WTC11 (cell line): Measurements from ENCODE around the gene CLHC1. TPM values are rescaled to one million over a fixed set of nuclear protein-coding genes. Genes with fewer than 3 reads are reported as not detected.

Source experiments
- ATAC-seq: fragments of 200-7000 bp; cut with Tn5 transposase; 2 replicates; pipeline ENCODE4 v1.10.0; 2021; ENCODE audit warnings: mild to moderate bottlenecking, moderate library complexity
- CTCF ChIA-PET: fragments of 300-600 bp; sonication (Branson Sonifier 250); formaldehyde crosslinking; loops from one replicate; lab custom pipeline; 2021; ENCODE audit warnings: antibody characterized with exemption; lab: Charles Lee
- POLR2A ChIA-PET: fragments of 350-600 bp; sonication (Branson Sonifier 250); formaldehyde crosslinking; loops from one replicate; lab custom pipeline; 2021; ENCODE audit warnings: antibody characterized with exemption; lab: Charles Lee
- DNase-seq: peaks from one replicate; pipeline ENCODE4 v3.0.0; 2021; ENCODE audit warnings: low spot score
- H3K27ac Mint-ChIP-seq: 2 replicates; pipeline ENCODE4 v1.8.0; 2021; ENCODE audit warnings: mixed read lengths
- H3K27me3 Mint-ChIP-seq: 2 replicates; pipeline ENCODE4 v1.8.0; 2021; ENCODE audit warnings: low read depth, mild to moderate bottlenecking, moderate library complexity, mixed read lengths
- H3K36me3 Mint-ChIP-seq: 2 replicates; pipeline ENCODE4 v1.8.0; 2021; ENCODE audit warnings: mixed read lengths
- H3K4me1 Mint-ChIP-seq: 2 replicates; pipeline ENCODE4 v1.8.0; 2022; ENCODE audit warnings: mixed read lengths
- H3K4me3 Mint-ChIP-seq: 2 replicates; pipeline ENCODE4 v1.8.0; 2021; ENCODE audit warnings: mild to moderate bottlenecking, moderate library complexity, mixed read lengths
- H3K9me3 Mint-ChIP-seq: 2 replicates; pipeline ENCODE4 v1.8.0; 2021; ENCODE audit warnings: mixed read lengths
- AR ChIP-seq: fragments of 250-450 bp; sonication (Bioruptor Pico); IDR thresholded peaks from 2 replicates; pipeline ENCODE4 v1.9.0; 2021; ENCODE audit warnings: mild to moderate bottlenecking
- ATF6 ChIP-seq: sonication (generic); formaldehyde crosslinking; IDR thresholded peaks from 2 replicates; pipeline ENCODE4 v1.8.1; 2023; ENCODE audit warnings: mild to moderate bottlenecking, missing genetic modification reagents
- CBFB ChIP-seq: sonication (generic); formaldehyde crosslinking; IDR thresholded peaks from 2 replicates; pipeline ENCODE4 v1.8.1; 2022; ENCODE audit warnings: mild to moderate bottlenecking, low read depth, missing genetic modification reagents
- EMX1 ChIP-seq: fragments of 250-450 bp; sonication (Bioruptor Pico); IDR thresholded peaks from 2 replicates; pipeline ENCODE4 v1.8.0; 2021; ENCODE audit warnings: mild to moderate bottlenecking
- ESRRA ChIP-seq: sonication (generic); formaldehyde crosslinking; IDR thresholded peaks from 2 replicates; pipeline ENCODE4 v1.8.1; 2022; ENCODE audit warnings: mild to moderate bottlenecking, missing genetic modification reagents, borderline replicate concordance
- FOXP1 ChIP-seq: sonication (generic); formaldehyde crosslinking; IDR thresholded peaks from 2 replicates; pipeline ENCODE4 v1.8.0; 2022; ENCODE audit warnings: missing genetic modification reagents, mild to moderate bottlenecking, moderate library complexity, borderline replicate concordance
- HMGA2 ChIP-seq: fragments of 250-450 bp; sonication (Bioruptor Pico); IDR thresholded peaks from 2 replicates; pipeline ENCODE4 v1.4.0; 2021; ENCODE audit warnings: mild to moderate bottlenecking, moderate library complexity
- JAZF1 ChIP-seq: fragments of 250-450 bp; sonication (Bioruptor Pico); IDR thresholded peaks from 2 replicates; pipeline ENCODE4 v1.9.0; 2021; ENCODE audit warnings: moderate library complexity, mild to moderate bottlenecking, inconsistent platforms
- NFE2L1 ChIP-seq: sonication (generic); formaldehyde crosslinking; IDR thresholded peaks from 2 replicates; pipeline ENCODE4 v1.8.1; 2023; ENCODE audit warnings: missing genetic modification reagents
- NFYB ChIP-seq: sonication (generic); formaldehyde crosslinking; conservative IDR thresholded peaks from 2 replicates; pipeline ENCODE4 v1.8.0; 2022; ENCODE audit warnings: low read depth, missing genetic modification reagents
- RELA ChIP-seq: sonication (generic); formaldehyde crosslinking; IDR thresholded peaks from 2 replicates; pipeline ENCODE4 v1.8.1; 2022; ENCODE audit warnings: missing genetic modification reagents, mild to moderate bottlenecking, borderline replicate concordance
- RORB ChIP-seq: fragments of 250-450 bp; sonication (Bioruptor Pico); IDR thresholded peaks from 2 replicates; pipeline ENCODE4 v1.9.0; 2021; ENCODE audit warnings: mild to moderate bottlenecking
- SP1 ChIP-seq: sonication (generic); formaldehyde crosslinking; conservative IDR thresholded peaks from 2 replicates; pipeline ENCODE4 v1.8.1; 2022; ENCODE audit warnings: missing genetic modification reagents
- TCF7 ChIP-seq: sonication (generic); formaldehyde crosslinking; IDR thresholded peaks from 2 replicates; pipeline ENCODE4 v1.8.0; 2022; ENCODE audit warnings: mild to moderate bottlenecking, low read depth, missing genetic modification reagents, moderate library complexity
- ZNF232 ChIP-seq: sonication (generic); formaldehyde crosslinking; IDR thresholded peaks from 2 replicates; pipeline ENCODE4 v1.8.0; 2022; ENCODE audit warnings: mild to moderate bottlenecking, missing genetic modification reagents
- ZNF263 ChIP-seq: sonication (generic); formaldehyde crosslinking; IDR thresholded peaks from 2 replicates; pipeline ENCODE4 v1.8.1; 2022; ENCODE audit warnings: low read depth, mild to moderate bottlenecking, moderate library complexity, missing genetic modification reagents
- ZNF281 ChIP-seq: sonication (generic); formaldehyde crosslinking; IDR thresholded peaks from 2 replicates; pipeline ENCODE4 v1.8.0; 2023; ENCODE audit warnings: mild to moderate bottlenecking, missing genetic modification reagents
- ZNF416 ChIP-seq: fragments of 250-450 bp; sonication (Bioruptor Pico); IDR thresholded peaks from 2 replicates; pipeline ENCODE4 v1.9.0; 2021; ENCODE audit warnings: mild to moderate bottlenecking, inconsistent platforms
- ZNF425 ChIP-seq: fragments of 250-450 bp; sonication (Bioruptor Pico); conservative IDR thresholded peaks from 2 replicates; pipeline ENCODE4 v1.9.0; 2021; ENCODE audit warnings: mild to moderate bottlenecking
- ZSCAN18 ChIP-seq: fragments of 250-450 bp; sonication (Bioruptor Pico); IDR thresholded peaks from 2 replicates; pipeline ENCODE4 v2.1.2; 2022; ENCODE audit warnings: mild to moderate bottlenecking, moderate library complexity
- total RNA-seq: library from RNA; stranded (reverse); gene quantifications from 3 replicates; pipeline ENCODE4 v1.2.3, GENCODE V29; 2021

Gene CLHC1
- total RNA-seq, 1 experiment from 2014 or later = 7.5 TPM

- peaks cover 45% of the 10 kb centered on the region for H3K9me3 Mint-ChIP-seq
- POLR2A ChIA-PET = no interaction called here
- TF ChIP-seq CBFB (CRISPR knock-in tag) (no peak), EMX1 (no peak), ZNF263 (CRISPR knock-in tag) (no peak), ZSCAN18 (no peak)
- H3K4me1 Mint-ChIP-seq = no peaks in the 10 kb centered on the region
- no peak for ATAC-seq
- H3K36me3 Mint-ChIP-seq = peaks cover 45% of the 10 kb centered on the region
- no peak overlapping the region for H3K27ac Mint-ChIP-seq
- CTCF ChIA-PET = no interaction called here
- no peak for DNase-seq
- H3K4me3 Mint-ChIP-seq = no peak overlapping the region
- H3K27me3 Mint-ChIP-seq = no peaks in the 10 kb centered on the region; the same call in 1 of the 2 replicates
Observed at GRCh38 chr2:55204950-55205349, 27.1 kb downstream of the CLHC1 start.

GRCh38 chr2:55204536-55204935 is 27.6 kb downstream of the CLHC1 start:
- H3K9me3 Mint-ChIP-seq = peaks cover 47% of the 10 kb centered on the region
- peaks cover 47% of the 10 kb centered on the region for H3K36me3 Mint-ChIP-seq
- DNase-seq (no peak), ATAC-seq (no peak)
- POLR2A ChIA-PET = no interaction called here
- TF ChIP-seq SP1 (CRISPR knock-in tag) (no peak), FOXP1 (CRISPR knock-in tag) (no peak), ESRRA (no peak), ZNF281 (no peak), NFYB (CRISPR knock-in tag) (no peak), ATF6 (no peak)
- CTCF ChIA-PET = no interaction called here
- no peak overlapping the region for H3K4me3 Mint-ChIP-seq
- no peaks in the 10 kb centered on the region for H3K4me1 Mint-ChIP-seq
- no peaks in the 10 kb centered on the region; the same call in 1 of the 2 replicates for H3K27me3 Mint-ChIP-seq
- H3K27ac Mint-ChIP-seq = no peak overlapping the region

- CTCF ChIA-PET = no interaction called here
- H3K36me3 Mint-ChIP-seq = peaks cover 52% of the 10 kb centered on the region
- peaks cover 49% of the 10 kb centered on the region for H3K9me3 Mint-ChIP-seq
- no peak for TF ChIP-seq ZNF425
- TF ChIP-seq TCF7 (CRISPR knock-in tag) = no peak
- no peak for TF ChIP-seq RORB
- no peak for TF ChIP-seq ZNF416 (CRISPR knock-in tag)
- no peak for TF ChIP-seq RELA
- no peak for TF ChIP-seq AR (CRISPR knock-in tag)
- no peak for TF ChIP-seq JAZF1 (CRISPR knock-in tag)
- no peak for TF ChIP-seq ZNF263 (CRISPR knock-in tag)
- TF ChIP-seq ZNF232 (CRISPR knock-in tag) = no peak
- no peak for TF ChIP-seq NFE2L1
- TF ChIP-seq HMGA2 (CRISPR knock-in tag) = no peak
Observed at GRCh38 chr2:55200416-55200815, 31.7 kb downstream of the CLHC1 start.

More at GRCh38 chr2:55200416-55200815, 31.7 kb downstream of the CLHC1 start:
- POLR2A ChIA-PET = no interaction called here
- DNase-seq (no peak), ATAC-seq (no peak)
- H3K4me3 Mint-ChIP-seq = no peak overlapping the region
- no peak overlapping the region for H3K27ac Mint-ChIP-seq
- H3K4me1 Mint-ChIP-seq = no peaks in the 10 kb centered on the region
- H3K27me3 Mint-ChIP-seq = no peaks in the 10 kb centered on the region; the same call in 1 of the 2 replicates
